ENCODE data around the gene TMEM59. TPM values are rescaled to one million over a fixed set of nuclear protein-coding genes. Genes with fewer than 3 reads are reported as not detected.
"Not testable (repeated sequence)": the region's sequence is repeated elsewhere in the genome, so short reads cannot be mapped to it uniquely, and the experiment has no call there.

The TMEM59 gene
- total and polyA plus RNA-seq, 10 donors, result 73.1 to 295 (median 223) TPM

- no peak for DNase-seq
- peaks cover 0 to 8% (median 0%) of the 10 kb centered on the region in 7 donors for H3K27me3 ChIP-seq (replicated peaks in 1 of 7)
- no peak overlapping the region for H3K27ac ChIP-seq
- no peaks in the 10 kb centered on the region for H3K9me3 ChIP-seq
- H3K4me1 ChIP-seq, result no peaks in the 10 kb centered on the region
- no peak overlapping the region for H3K4me3 ChIP-seq
- intact Hi-C loops (cut with DNase I; ENCODE audit: low total_unique reads), result no loop called here
- TF ChIP-seq POLR2AphosphoS5 (IDR thresholded peaks at IDR 0.05) (no peak), CTCF (IDR thresholded peaks at IDR 0.05 in 8 of 11, conservative IDR thresholded peaks at IDR 0.05 in 3 of 11) (no peak)
- 66 to 77% (median 76%) methylated on average over 3 of the region's 3 CpGs for WGBS, 5 donors
- no peaks in the 10 kb centered on the region for H3K36me3 ChIP-seq
Observed at GRCh38 chr1:54001591-54001990, 51.4 kb downstream of the TMEM59 start.

- Histone ChIP-seq H3K4me1 (no peaks in the 10 kb centered on the region), H3K27me3 (replicated peaks in 1 of 7) (peaks cover 0 to 8% (median 0%) of the 10 kb centered on the region in 7 donors), H3K27ac (no peak overlapping the region), H3K9me3 (no peaks in the 10 kb centered on the region), H3K4me3 (no peak overlapping the region), H3K36me3 (no peaks in the 10 kb centered on the region)
- no peak for TF ChIP-seq CTCF (IDR thresholded peaks at IDR 0.05 in 8 of 11, conservative IDR thresholded peaks at IDR 0.05 in 3 of 11)
- TF ChIP-seq POLR2AphosphoS5 (IDR thresholded peaks at IDR 0.05), result no peak
- TF ChIP-seq POLR2A (IDR thresholded peaks at IDR 0.05), result no peak
- no peak for DNase-seq
- intact Hi-C loops (cut with DNase I; ENCODE audit: low total_unique reads), result no loop called here
Observed at GRCh38 chr1:53999920-54000319, 53.1 kb downstream of the TMEM59 start.

GRCh38 chr1:53998223-53998622, 54.8 kb downstream of the TMEM59 start:
- H3K36me3 ChIP-seq, result no peaks in the 10 kb centered on the region
- H3K9me3 ChIP-seq, result no peaks in the 10 kb centered on the region
- peaks cover 0 to 8% (median 0%) of the 10 kb centered on the region in 7 donors for H3K27me3 ChIP-seq (replicated peaks in 1 of 7)
- intact Hi-C loops (cut with DNase I; ENCODE audit: low total_unique reads), result no loop called here
- H3K4me3 ChIP-seq, result no peak overlapping the region
- WGBS, 5 donors, result 90 to 98% (median 91%) methylated on average over 1 of the region's 1 CpG
- H3K4me1 ChIP-seq, result no peaks in the 10 kb centered on the region
- H3K27ac ChIP-seq, result no peak overlapping the region
- DNase-seq, result no peak
- no peak for TF ChIP-seq POLR2A (IDR thresholded peaks at IDR 0.05)
- TF ChIP-seq POLR2AphosphoS5 (IDR thresholded peaks at IDR 0.05), result no peak
- no peak for TF ChIP-seq CTCF (IDR thresholded peaks at IDR 0.05 in 8 of 11, conservative IDR thresholded peaks at IDR 0.05 in 3 of 11)

GRCh38 chr1:53995683-53996082, 57.3 kb downstream of the TMEM59 start:
- H3K9me3 ChIP-seq, result peaks cover 0 to 13% (median 9%) of the 10 kb centered on the region in 8 donors
- WGBS, 5 donors, result 92 to 100% (median 95%) methylated on average over 1 of the region's 1 CpG
- intact Hi-C loops (cut with DNase I; ENCODE audit: low total_unique reads), result no loop called here

GRCh38 chr1:53994516-53994915, 58.5 kb downstream of the TMEM59 start:
- H3K36me3 ChIP-seq; H3K4me1 ChIP-seq; H3K27ac ChIP-seq; intact Hi-C loops (cut with DNase I; ENCODE audit: low total_unique reads); DNase-seq; H3K4me3 ChIP-seq; H3K27me3 ChIP-seq (replicated peaks in 1 of 7): not testable (repeated sequence)
- peaks cover 0 to 13% (median 9%) of the 10 kb centered on the region in 8 donors for H3K9me3 ChIP-seq
- WGBS, 5 donors, result 84 to 94% (median 92%) methylated on average over 2 of the region's 2 CpGs

More at GRCh38 chr1:53995683-53996082, 57.3 kb downstream of the TMEM59 start:
- no peak overlapping the region for H3K4me3 ChIP-seq
- no peak overlapping the region for H3K27ac ChIP-seq
- TF ChIP-seq CTCF (IDR thresholded peaks at IDR 0.05 in 8 of 11, conservative IDR thresholded peaks at IDR 0.05 in 3 of 11), result no peak
- TF ChIP-seq POLR2A (IDR thresholded peaks at IDR 0.05), result no peak
- no peak for TF ChIP-seq POLR2AphosphoS5 (IDR thresholded peaks at IDR 0.05)
- no peaks in the 10 kb centered on the region for H3K36me3 ChIP-seq
- no peaks in the 10 kb centered on the region for H3K27me3 ChIP-seq (replicated peaks in 1 of 7)
- DNase-seq, result no peak
- H3K4me1 ChIP-seq, result no peaks in the 10 kb centered on the region

All from spleen (tissue), 11 donors.